Activated naive CD4-positive, alpha-beta T cell treated with anti-CD3 and anti-CD28 coated beads, Interleukin-2, amount 10 ng/mL, durations not matched to agents 7 days and 5 days (primary cell): ENCODE measurements around the gene NALF2.

ENCODE experiments used
- CTCF ChIA-PET: fragments of 350-600 bp; sonication (Branson Sonifier 250); formaldehyde crosslinking; loops from one replicate; lab custom pipeline; 2021; ENCODE audit warnings: antibody characterized with exemption; lab: Charles Lee
- DNase-seq: peaks from one replicate; pipeline ENCODE4 v3.0.0-alpha.2; 2020
- H3K27ac Mint-ChIP-seq: one replicate; pipeline ENCODE4 v1.8.0; 2021; ENCODE audit warnings: mild to moderate bottlenecking, moderate library complexity, mixed read lengths
- H3K27me3 Mint-ChIP-seq: one replicate; pipeline ENCODE4 v1.8.0; 2021; ENCODE audit warnings: mild to moderate bottlenecking, mixed read lengths
- H3K36me3 Mint-ChIP-seq: one replicate; pipeline ENCODE4 v1.8.0; 2021; ENCODE audit warnings: mixed read lengths
- H3K4me1 Mint-ChIP-seq: one replicate; pipeline ENCODE4 v1.8.0; 2021; ENCODE audit warnings: mixed read lengths
- H3K4me3 Mint-ChIP-seq: one replicate; pipeline ENCODE4 v1.8.0; 2021; ENCODE audit warnings: mild to moderate bottlenecking, moderate library complexity, mixed read lengths
- H3K9me3 Mint-ChIP-seq: one replicate; pipeline ENCODE4 v1.8.0; 2021; ENCODE audit warnings: mixed read lengths

NALF2 gene

GRCh38 chrX:69503782-69504625, at the start of gene NALF2:
Gene NALF2 (plus strand): TSS chrX:69504326. CDS start chrX:69505283, 957 bp downstream.
- H3K4me3 Mint-ChIP-seq = peak within 1 kb of the TSS; percentile 73
- CTCF ChIA-PET = interaction anchor here (0.8 to 1.5 kb wide), 5 partner anchors 10 to 595 kb away, joined by 3 read pairs; no protein-coding TSS in a partner anchor
- peaks cover 54% of the 10 kb centered on the region for H3K27me3 Mint-ChIP-seq
- H3K27ac Mint-ChIP-seq = no peak within 1 kb of the TSS
- no peaks in the 10 kb centered on the region for H3K9me3 Mint-ChIP-seq
- peaks cover 8% of the 10 kb centered on the region for H3K4me1 Mint-ChIP-seq
- H3K36me3 Mint-ChIP-seq = peaks cover 2% of the 10 kb centered on the region
- peak; percentile 71 for DNase-seq

GRCh38 chrX:69457756-69458155, 46.4 kb upstream of the NALF2 start:
- Mint-ChIP-seq H3K9me3 (no peaks in the 10 kb centered on the region), H3K27ac (no peak overlapping the region), H3K36me3 (no peaks in the 10 kb centered on the region), H3K4me3 (no peak overlapping the region), H3K4me1 (no peaks in the 10 kb centered on the region), H3K27me3 (no peaks in the 10 kb centered on the region)
- DNase-seq = no peak
- CTCF ChIA-PET = no interaction called here

GRCh38 chrX:69466546-69466945, 37.6 kb upstream of the NALF2 start:
- Mint-ChIP-seq H3K4me1 (no peaks in the 10 kb centered on the region), H3K27ac (no peak overlapping the region), H3K27me3 (no peaks in the 10 kb centered on the region), H3K36me3 (no peaks in the 10 kb centered on the region), H3K4me3 (no peak overlapping the region), H3K9me3 (no peaks in the 10 kb centered on the region)
- DNase-seq = no peak
- CTCF ChIA-PET = no interaction called here

GRCh38 chrX:69469975-69470374, 34.2 kb upstream of the NALF2 start:
- Mint-ChIP-seq H3K9me3 (no peaks in the 10 kb centered on the region), H3K4me1 (no peaks in the 10 kb centered on the region), H3K4me3 (no peak overlapping the region), H3K27ac (no peak overlapping the region), H3K36me3 (no peaks in the 10 kb centered on the region), H3K27me3 (no peaks in the 10 kb centered on the region)
- no peak for DNase-seq
- CTCF ChIA-PET = no interaction called here

GRCh38 chrX:69489625-69490024, 14.5 kb upstream of the NALF2 start:
- H3K9me3 Mint-ChIP-seq = no peaks in the 10 kb centered on the region
- H3K27ac Mint-ChIP-seq = no peak overlapping the region
- peaks cover 19% of the 10 kb centered on the region for H3K27me3 Mint-ChIP-seq
- CTCF ChIA-PET = no interaction called here
- no peaks in the 10 kb centered on the region for H3K36me3 Mint-ChIP-seq
- DNase-seq = no peak
- no peak overlapping the region for H3K4me3 Mint-ChIP-seq
- peaks cover 4% of the 10 kb centered on the region for H3K4me1 Mint-ChIP-seq

GRCh38 chrX:69493193-69493592, 10.9 kb upstream of the NALF2 start:
- Mint-ChIP-seq H3K4me3 (no peak overlapping the region), H3K9me3 (no peaks in the 10 kb centered on the region), H3K27me3 (peaks cover 29% of the 10 kb centered on the region), H3K27ac (no peak overlapping the region), H3K4me1 (peaks cover 4% of the 10 kb centered on the region), H3K36me3 (no peaks in the 10 kb centered on the region)
- CTCF ChIA-PET = interaction anchor here (1.0 to 1.9 kb wide), 4 partner anchors 45 to 604 kb away, joined by 5 to 11 read pairs (median 6); no protein-coding TSS in a partner anchor
- DNase-seq = peak; percentile 63

- H3K36me3 Mint-ChIP-seq = no peaks in the 10 kb centered on the region
- CTCF ChIA-PET = interaction anchor here (0.6 to 1.9 kb wide), 4 partner anchors 10 to 1139 kb away, joined by 3 to 11 read pairs (median 4); partner anchors contain the start of gene NALF2
- H3K9me3 Mint-ChIP-seq = no peaks in the 10 kb centered on the region
- H3K27ac Mint-ChIP-seq = no peak overlapping the region
- H3K27me3 Mint-ChIP-seq = peaks cover 31% of the 10 kb centered on the region
- H3K4me3 Mint-ChIP-seq = no peak overlapping the region
- no peak for DNase-seq
- H3K4me1 Mint-ChIP-seq = peaks cover 4% of the 10 kb centered on the region
These were observed 10.4 kb upstream of the NALF2 start for GRCh38 chrX:69493766-69494165.

GRCh38 chrX:69496183-69496582, 7.9 kb upstream of the NALF2 start:
- Mint-ChIP-seq H3K4me1 (peaks cover 4% of the 10 kb centered on the region), H3K4me3 (no peak overlapping the region), H3K36me3 (no peaks in the 10 kb centered on the region), H3K27me3 (peaks cover 24% of the 10 kb centered on the region), H3K27ac (no peak overlapping the region), H3K9me3 (no peaks in the 10 kb centered on the region)
- CTCF ChIA-PET = interaction anchor here (1.0 kb wide), 1 partner anchor 42 kb away, joined by 3 read pairs; no protein-coding TSS in a partner anchor
- DNase-seq = no peak

- CTCF ChIA-PET = no interaction called here
- H3K27ac Mint-ChIP-seq = no peak overlapping the region
- peaks cover 3% of the 10 kb centered on the region for H3K4me1 Mint-ChIP-seq
- DNase-seq = no peak
- H3K27me3 Mint-ChIP-seq = peaks cover 37% of the 10 kb centered on the region
- H3K36me3 Mint-ChIP-seq = peaks cover 2% of the 10 kb centered on the region
- H3K4me3 Mint-ChIP-seq = no peak overlapping the region
- H3K9me3 Mint-ChIP-seq = no peaks in the 10 kb centered on the region
These were observed 2.7 kb upstream of the NALF2 start for GRCh38 chrX:69501429-69501828.

GRCh38 chrX:69503228-69503781, 821 bp upstream of the NALF2 start:
- no peak for DNase-seq
- Mint-ChIP-seq H3K36me3 (peaks cover 2% of the 10 kb centered on the region), H3K27me3 (peaks cover 47% of the 10 kb centered on the region), H3K4me3 (peak overlapping the region; percentile 2), H3K4me1 (peaks cover 7% of the 10 kb centered on the region), H3K9me3 (no peaks in the 10 kb centered on the region), H3K27ac (no peak overlapping the region)
- CTCF ChIA-PET = interaction anchor here (0.8 to 1.5 kb wide), 6 partner anchors 9 to 595 kb away, joined by 3 read pairs; no protein-coding TSS in a partner anchor

GRCh38 chrX:69504626-69505612, 793 bp downstream of the NALF2 start:
- Mint-ChIP-seq H3K4me1 (peaks cover 8% of the 10 kb centered on the region), H3K27ac (no peak overlapping the region), H3K4me3 (peak overlapping the region; percentile 73), H3K27me3 (peaks cover 60% of the 10 kb centered on the region), H3K36me3 (peaks cover 2% of the 10 kb centered on the region), H3K9me3 (no peaks in the 10 kb centered on the region)
- CTCF ChIA-PET = no interaction called here
- no peak for DNase-seq

GRCh38 chrX:69505772-69506616, 1.9 kb downstream of the NALF2 start:
- no peak for DNase-seq
- peaks cover 8% of the 10 kb centered on the region for H3K4me1 Mint-ChIP-seq
- H3K4me3 Mint-ChIP-seq = peak overlapping the region; percentile 68
- peaks cover 60% of the 10 kb centered on the region for H3K27me3 Mint-ChIP-seq
- peaks cover 2% of the 10 kb centered on the region for H3K36me3 Mint-ChIP-seq
- H3K9me3 Mint-ChIP-seq = no peaks in the 10 kb centered on the region
- CTCF ChIA-PET = no interaction called here
- H3K27ac Mint-ChIP-seq = no peak overlapping the region
